WI38 (cell line): ENCODE results near the gene PPP1R2C.

ENCODE experiments used
- H3K4me3 ChIP-seq: 2 replicates; pipeline ENCODE4 v1.5.1; 2011; ENCODE audit warnings: low read depth, mild to moderate bottlenecking, control low read depth, low read length
- CTCF ChIP-seq: IDR thresholded peaks from 2 replicates; pipeline ENCODE4 v1.5.1; 2012; ENCODE audit warnings: low read depth, mild to moderate bottlenecking, control low read depth, low read length

The PPP1R2C gene

GRCh38 chrX:42778096-42778495 lies at the start of gene PPP1R2C:
PPP1R2C (minus strand) TSS chrX:42778163; CDS start chrX:42778079, 84 bp downstream.
- no peak within 1 kb of the TSS for H3K4me3 ChIP-seq
- no peak for TF ChIP-seq CTCF

DNA sequence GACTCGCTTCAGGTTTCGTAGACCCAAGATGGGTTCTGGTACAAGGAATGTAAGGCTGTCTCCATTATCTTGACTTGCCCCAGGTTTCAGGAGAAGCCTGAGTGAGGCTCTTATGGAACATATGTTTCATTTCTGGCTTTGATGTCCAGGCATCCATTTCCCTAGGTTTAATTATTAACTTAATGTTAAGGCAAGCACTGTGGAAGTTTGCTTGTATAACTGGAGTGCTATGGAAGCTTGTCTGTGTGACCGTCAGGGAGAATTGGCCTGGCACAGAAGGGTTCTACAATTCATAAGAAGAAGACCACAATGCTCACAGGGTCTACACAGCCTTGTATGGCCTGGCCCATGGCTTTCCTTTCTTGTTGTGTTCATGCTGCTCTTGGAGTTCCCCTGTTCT lies 47.2 kb upstream of the PPP1R2C start:
- no peak overlapping the region for H3K4me3 ChIP-seq
- no peak for TF ChIP-seq CTCF

DNA sequence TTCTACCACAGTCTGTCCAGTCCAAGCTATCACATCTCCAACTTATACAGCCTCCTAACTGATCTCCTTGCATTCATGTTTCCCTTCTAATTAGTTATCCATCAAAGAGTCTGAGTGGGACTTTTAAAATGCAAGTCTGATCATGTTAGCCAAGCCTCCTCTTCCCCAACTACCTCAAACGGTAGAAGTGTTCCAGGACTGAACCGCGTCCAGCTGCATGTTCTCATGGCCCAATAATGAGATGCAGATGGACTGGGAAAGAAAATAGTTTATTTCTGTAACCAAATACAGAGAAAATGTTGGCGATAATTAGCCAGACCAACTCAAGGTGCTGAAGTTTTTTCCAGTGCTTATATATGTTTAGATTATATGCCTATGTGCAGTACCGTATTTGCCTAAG lies 46.6 kb upstream of the PPP1R2C start:
- no peak overlapping the region for H3K4me3 ChIP-seq

DNA sequence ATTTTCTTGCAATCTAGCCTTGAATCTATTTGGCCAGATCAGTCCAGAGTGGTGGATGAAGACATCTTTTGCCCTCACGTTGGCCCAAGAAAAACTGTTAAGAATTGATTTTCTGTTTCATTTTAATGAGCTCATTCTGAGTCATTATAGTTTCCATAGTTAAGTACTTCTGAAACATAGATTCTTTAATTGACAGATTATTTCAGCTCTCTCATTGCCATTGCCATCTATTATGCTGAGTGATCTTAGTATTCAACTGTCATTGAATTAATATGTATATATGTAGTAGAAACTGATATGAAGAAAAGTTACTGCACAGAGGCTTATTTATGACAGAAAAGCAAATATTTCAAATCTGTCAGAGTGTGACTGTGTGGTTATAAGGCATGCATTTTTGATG lies 45.5 kb upstream of the PPP1R2C start:
- TF ChIP-seq CTCF, result no peak
- H3K4me3 ChIP-seq, result no peak overlapping the region

More for the DNA sequence above, 46.6 kb upstream of the PPP1R2C start:
- no peak for TF ChIP-seq CTCF

- no peak for TF ChIP-seq CTCF
- no peak overlapping the region for H3K4me3 ChIP-seq
Observed at GRCh38 chrX:42821803-42822443, 44.0 kb upstream of the PPP1R2C start.

DNA sequence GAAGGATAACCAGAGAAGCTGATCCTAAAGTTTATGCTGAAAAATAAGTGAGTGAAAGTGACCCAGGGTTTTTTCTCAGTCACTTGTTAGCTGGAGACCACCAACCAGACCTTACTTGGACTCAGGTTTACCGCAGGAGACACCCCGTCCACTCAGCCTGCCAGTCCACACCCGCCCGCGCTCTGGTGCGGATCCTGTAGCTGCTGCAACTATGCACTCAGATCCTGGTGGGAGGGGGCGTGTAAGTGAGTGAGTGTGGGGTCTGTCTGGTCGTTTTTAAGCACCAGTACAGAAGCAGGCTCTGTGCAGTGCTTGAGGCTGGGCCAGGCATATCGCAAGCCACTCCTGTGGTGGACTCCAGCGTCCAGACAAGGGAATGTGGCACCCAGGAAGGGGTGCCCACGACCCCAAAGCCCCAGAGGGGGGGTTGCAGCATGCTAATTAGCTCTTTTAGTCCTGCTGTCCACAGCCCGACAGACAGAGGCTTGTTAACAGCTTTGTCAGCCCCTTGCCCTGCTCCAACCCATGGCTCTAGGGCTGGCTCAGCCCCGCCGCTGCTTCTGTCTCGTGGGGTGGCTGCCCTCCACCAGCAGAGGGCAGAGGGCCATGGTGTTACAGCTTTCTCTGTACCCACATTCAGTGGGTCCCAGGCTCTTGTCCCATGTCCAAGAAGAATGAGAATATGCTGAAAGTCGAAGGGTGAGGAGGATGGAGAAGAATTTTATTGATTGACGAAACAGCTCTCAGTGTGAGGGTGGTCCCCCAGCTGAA lies 40.4 kb upstream of the PPP1R2C start:
- TF ChIP-seq CTCF, result no peak
- no peak overlapping the region for H3K4me3 ChIP-seq

- no peak for TF ChIP-seq CTCF
- H3K4me3 ChIP-seq, result no peak overlapping the region
Observed at GRCh38 chrX:42809569-42809968, 31.6 kb upstream of the PPP1R2C start.
